ENCODE measurements around the gene PAX2.

Gene PAX2

DNA sequence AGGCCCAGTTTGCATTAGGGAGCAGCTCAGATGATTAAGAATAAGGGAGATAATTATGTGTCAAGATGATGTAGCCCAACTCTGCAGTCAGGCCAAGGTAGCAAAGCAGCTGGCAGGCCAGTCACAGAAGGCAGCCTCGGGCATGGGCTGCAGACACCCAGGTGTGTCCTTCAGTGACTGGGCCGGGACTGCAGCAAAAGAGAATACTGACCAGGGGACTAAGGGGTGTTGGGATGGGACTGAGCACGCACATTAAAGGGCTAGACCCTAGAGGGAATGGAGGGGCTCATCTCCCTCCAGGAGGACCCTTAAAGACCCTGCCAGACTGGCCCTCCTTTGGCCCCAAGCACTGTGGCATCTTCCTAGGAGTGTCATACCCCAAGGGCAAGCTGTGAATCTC is 38.7 kb downstream of the PAX2 start:
- no peak overlapping the region for H3K4me3 ChIP-seq (ENCODE audit: low read length)
- TF ChIP-seq, protein P1, sequence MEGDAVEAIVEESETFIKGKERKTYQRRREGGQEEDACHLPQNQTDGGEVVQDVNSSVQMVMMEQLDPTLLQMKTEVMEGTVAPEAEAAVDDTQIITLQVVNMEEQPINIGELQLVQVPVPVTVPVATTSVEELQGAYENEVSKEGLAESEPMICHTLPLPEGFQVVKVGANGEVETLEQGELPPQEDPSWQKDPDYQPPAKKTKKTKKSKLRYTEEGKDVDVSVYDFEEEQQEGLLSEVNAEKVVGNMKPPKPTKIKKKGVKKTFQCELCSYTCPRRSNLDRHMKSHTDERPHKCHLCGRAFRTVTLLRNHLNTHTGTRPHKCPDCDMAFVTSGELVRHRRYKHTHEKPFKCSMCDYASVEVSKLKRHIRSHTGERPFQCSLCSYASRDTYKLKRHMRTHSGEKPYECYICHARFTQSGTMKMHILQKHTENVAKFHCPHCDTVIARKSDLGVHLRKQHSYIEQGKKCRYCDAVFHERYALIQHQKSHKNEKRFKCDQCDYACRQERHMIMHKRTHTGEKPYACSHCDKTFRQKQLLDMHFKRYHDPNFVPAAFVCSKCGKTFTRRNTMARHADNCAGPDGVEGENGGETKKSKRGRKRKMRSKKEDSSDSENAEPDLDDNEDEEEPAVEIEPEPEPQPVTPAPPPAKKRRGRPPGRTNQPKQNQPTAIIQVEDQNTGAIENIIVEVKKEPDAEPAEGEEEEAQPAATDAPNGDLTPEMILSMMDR (conservative IDR thresholded peaks at IDR 0.05; ENCODE audit: low read length): no peak
- DNase-seq (ENCODE audit: low read depth): no peak

DNA sequence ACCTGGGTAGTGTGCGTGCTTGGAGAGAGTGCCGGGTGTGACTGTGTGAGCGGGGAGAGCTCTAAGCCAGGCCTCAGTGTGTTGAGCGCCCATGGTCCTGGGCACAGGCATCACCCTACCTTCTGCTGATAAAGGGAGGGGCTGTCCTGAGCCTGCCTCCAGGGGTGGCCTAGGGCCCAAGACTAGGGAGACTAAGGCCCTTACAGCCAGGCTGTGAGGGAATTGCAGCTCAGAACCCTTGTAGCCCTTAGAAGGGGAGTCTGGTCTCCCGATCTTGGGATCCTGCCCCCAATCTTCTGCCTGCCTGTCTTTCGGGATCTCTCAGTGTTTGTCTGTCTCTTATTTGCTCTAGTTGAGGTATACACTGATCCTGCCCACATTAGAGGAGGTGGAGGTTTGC is 41.2 kb downstream of the PAX2 start:
- DNase-seq (ENCODE audit: low read depth): no peak
- TF ChIP-seq, protein P1 (conservative IDR thresholded peaks at IDR 0.05; ENCODE audit: low read length): no peak
- no peak overlapping the region for H3K4me3 ChIP-seq (ENCODE audit: low read length)

DNA sequence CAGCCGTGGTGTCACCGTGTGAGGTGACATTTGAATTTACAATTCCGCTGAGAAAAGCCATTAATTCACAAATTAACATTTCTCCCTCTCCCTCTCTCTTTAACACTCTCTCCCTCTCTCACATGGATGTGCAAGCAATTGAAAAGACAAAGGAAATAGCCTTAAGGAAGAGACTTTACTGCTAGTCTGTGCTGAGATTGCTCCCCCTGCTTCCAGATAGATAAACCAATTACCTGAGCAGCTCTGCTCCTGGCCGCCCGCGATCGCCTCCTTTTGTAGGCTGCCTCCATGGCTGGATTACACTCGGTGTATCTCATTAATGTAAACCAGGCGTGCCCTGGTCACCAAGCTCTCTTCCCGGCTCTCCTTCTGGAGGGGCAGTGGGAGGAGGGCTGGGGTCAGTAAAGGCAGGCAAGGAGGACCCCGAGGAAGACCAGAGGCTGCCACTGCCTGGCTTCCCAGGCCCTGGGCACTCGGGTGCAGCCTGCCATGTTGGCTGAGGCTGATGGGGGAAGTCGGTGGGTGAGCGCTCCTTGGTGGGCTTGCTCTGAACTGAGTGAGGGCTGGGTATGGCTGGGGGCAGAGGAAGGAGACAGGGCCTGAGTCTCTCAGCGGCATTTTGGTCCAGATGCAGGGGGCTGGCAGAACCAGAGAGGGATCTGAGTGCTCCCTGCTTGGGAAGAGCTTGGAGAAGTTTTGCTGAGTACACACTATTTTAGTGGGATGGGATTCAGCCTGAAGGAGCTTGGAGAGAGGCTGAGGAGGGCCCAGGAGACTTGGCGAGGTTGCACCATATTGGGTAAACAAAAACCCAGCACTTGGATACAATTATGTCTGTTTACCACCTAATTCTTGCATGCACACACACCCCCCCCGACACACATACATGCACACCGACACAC is 42.9 kb downstream of the PAX2 start:
- no peak for DNase-seq (ENCODE audit: low read depth)
- H3K4me3 ChIP-seq (ENCODE audit: low read length): no peak overlapping the region
- TF ChIP-seq, protein P1 (conservative IDR thresholded peaks at IDR 0.05; ENCODE audit: low read length): no peak

DNA sequence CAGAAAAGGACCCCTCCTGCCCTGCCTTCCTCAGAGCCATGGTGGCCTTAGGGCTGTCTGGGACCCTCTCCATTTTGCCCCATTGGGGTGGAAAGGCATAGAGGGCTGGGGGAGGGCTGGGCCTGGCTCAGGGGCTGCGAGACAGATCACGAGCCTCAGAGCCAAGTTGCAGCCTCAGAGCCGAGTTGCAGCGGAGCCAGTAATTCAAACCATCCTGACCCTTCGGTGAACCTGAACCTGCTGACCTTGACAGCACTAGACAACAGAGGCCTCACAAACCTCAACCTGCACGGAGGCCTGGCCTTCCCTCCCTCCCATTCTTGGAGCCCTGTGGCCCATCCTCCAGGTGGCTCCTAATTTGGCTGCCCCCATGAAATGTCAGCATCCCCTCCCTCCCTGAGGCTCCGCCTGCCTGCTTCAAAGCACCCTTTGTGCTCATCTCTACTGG is 45.4 kb downstream of the PAX2 start:
- no peak overlapping the region for H3K4me3 ChIP-seq (ENCODE audit: low read length)
- TF ChIP-seq, protein P1 (conservative IDR thresholded peaks at IDR 0.05; ENCODE audit: low read length): no peak

DNA sequence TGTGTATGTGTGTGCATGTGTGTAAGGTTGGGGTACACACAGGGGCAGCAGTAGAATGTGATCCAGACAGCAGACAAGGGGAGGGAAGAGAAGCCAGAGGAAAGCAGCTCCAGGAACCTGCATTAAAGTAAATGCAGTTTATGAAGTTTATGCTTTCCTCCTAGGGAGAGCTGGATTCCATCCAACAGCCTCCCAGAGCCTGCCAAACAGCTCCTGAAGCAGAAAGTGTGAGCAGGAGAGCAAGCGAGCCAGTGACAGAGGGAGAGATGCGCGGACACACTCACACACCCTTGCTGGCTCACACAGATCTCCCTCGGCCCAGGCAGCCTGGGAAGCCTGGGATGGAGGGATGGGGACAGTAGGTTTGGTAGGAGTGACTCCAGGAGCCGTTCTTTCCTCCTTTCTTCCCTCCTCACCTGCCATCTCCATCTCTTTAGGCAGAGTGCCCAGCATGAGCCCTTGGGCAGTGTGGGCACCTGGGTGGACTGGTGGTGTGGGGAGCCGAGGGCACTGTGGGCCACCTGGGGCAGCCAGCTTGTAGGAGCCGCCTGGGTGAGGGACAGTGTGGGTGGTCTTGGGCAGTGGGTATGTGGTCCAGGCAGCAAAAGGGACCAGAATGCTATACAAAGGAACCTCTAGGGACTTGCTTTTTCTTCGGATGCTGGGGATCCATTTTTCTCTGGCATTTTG is 46.1 kb downstream of the PAX2 start:
- no peak for DNase-seq (ENCODE audit: low read depth)
- H3K4me3 ChIP-seq (ENCODE audit: low read length): no peak overlapping the region
- TF ChIP-seq, protein P1 (conservative IDR thresholded peaks at IDR 0.05; ENCODE audit: low read length): no peak

More for the DNA sequence above, 45.4 kb downstream of the PAX2 start:
- DNase-seq (ENCODE audit: low read depth): no peak

DNA sequence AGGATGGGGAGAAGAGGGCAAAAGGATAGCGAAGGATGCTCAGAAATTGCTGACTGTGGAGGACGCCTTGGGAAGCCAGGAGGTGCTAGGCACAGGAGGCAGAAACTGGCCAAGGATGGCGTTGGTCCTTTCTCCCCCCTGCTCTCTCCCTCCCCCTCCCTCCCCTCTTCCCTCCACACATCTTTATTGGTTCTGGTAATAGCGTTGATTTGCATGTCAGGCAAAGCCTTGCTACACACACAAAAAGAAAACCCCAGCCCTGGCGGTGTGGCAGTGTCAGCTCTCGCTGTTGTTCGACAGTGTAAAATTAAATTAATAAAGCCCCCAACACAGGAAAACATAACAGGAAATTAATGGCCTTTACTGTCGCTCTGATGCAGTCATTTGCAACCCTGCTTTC is 47.2 kb downstream of the PAX2 start:
- no peak for DNase-seq (ENCODE audit: low read depth)
- TF ChIP-seq, protein P1 (conservative IDR thresholded peaks at IDR 0.05; ENCODE audit: low read length): no peak
- no peak overlapping the region for H3K4me3 ChIP-seq (ENCODE audit: low read length)

Data from AG10803 (cell line).